HUES48 (cell line): ENCODE results near the gene ZNF579.

Source experiments
- H3K27ac ChIP-seq: one replicate; pipeline ENCODE4 v1.7.0; 2013; ENCODE audit warnings: low read depth, low read length, inconsistent platforms
- H3K27me3 ChIP-seq: 2 replicates; pipeline ENCODE4 v1.6.1; 2013; ENCODE audit warnings: mild to moderate bottlenecking, low read length; ENCODE audit not compliant: control insufficient read depth, insufficient read depth
- H3K36me3 ChIP-seq: 2 replicates; pipeline ENCODE4 v1.6.1; 2013; ENCODE audit warnings: low read length; ENCODE audit not compliant: control insufficient read depth, insufficient read depth
- H3K4me1 ChIP-seq: 2 replicates; pipeline ENCODE4 v1.6.1; 2013; ENCODE audit warnings: mild to moderate bottlenecking, low read length; ENCODE audit not compliant: control insufficient read depth, insufficient read depth
- H3K4me3 ChIP-seq: 2 replicates; pipeline ENCODE4 v1.5.1; 2013; ENCODE audit warnings: mild to moderate bottlenecking, low read depth, low read length
- H3K9ac ChIP-seq: 2 replicates; pipeline ENCODE4 v1.6.1; 2013; ENCODE audit warnings: mild to moderate bottlenecking, low read depth, low read length, moderate library complexity
- H3K9me3 ChIP-seq: 2 replicates; pipeline ENCODE4 v1.6.1; 2013; ENCODE audit warnings: low read length; ENCODE audit not compliant: control insufficient read depth, insufficient read depth

The ZNF579 gene

GRCh38 chr19:55554741-55555152, 25.9 kb downstream of the ZNF579 start:
- H3K4me3 ChIP-seq: no peak overlapping the region
- no peak overlapping the region for H3K27ac ChIP-seq
- no peaks in the 10 kb centered on the region for H3K36me3 ChIP-seq
- peaks cover 18% of the 10 kb centered on the region for H3K4me1 ChIP-seq
- no peaks in the 10 kb centered on the region for H3K27me3 ChIP-seq
- H3K9me3 ChIP-seq: no peaks in the 10 kb centered on the region
- no peak overlapping the region for H3K9ac ChIP-seq

GRCh38 chr19:55554302-55554701, 26.3 kb downstream of the ZNF579 start:
- Histone ChIP-seq H3K27ac (no peak overlapping the region), H3K9me3 (no peaks in the 10 kb centered on the region), H3K9ac (no peak overlapping the region), H3K36me3 (no peaks in the 10 kb centered on the region), H3K4me1 (peaks cover 22% of the 10 kb centered on the region), H3K27me3 (no peaks in the 10 kb centered on the region), H3K4me3 (no peak overlapping the region)

GRCh38 chr19:55553217-55554182, 27.1 kb downstream of the ZNF579 start:
- no peaks in the 10 kb centered on the region for H3K27me3 ChIP-seq
- H3K9ac ChIP-seq: no peak overlapping the region
- no peaks in the 10 kb centered on the region for H3K36me3 ChIP-seq
- H3K4me3 ChIP-seq: no peak overlapping the region
- no peak overlapping the region for H3K27ac ChIP-seq
- H3K4me1 ChIP-seq: peaks cover 22% of the 10 kb centered on the region
- no peaks in the 10 kb centered on the region for H3K9me3 ChIP-seq

- no peak overlapping the region for H3K9ac ChIP-seq
Measured at GRCh38 chr19:55552620-55553019, 28.0 kb downstream of the ZNF579 start.

GRCh38 chr19:55552206-55552605, 28.4 kb downstream of the ZNF579 start:
- H3K36me3 ChIP-seq: no peaks in the 10 kb centered on the region
- H3K4me1 ChIP-seq: peaks cover 24% of the 10 kb centered on the region
- no peak overlapping the region for H3K4me3 ChIP-seq
- no peaks in the 10 kb centered on the region for H3K27me3 ChIP-seq
- no peaks in the 10 kb centered on the region for H3K9me3 ChIP-seq
- H3K9ac ChIP-seq: no peak overlapping the region
- H3K27ac ChIP-seq: no peak overlapping the region

More at GRCh38 chr19:55552620-55553019, 28.0 kb downstream of the ZNF579 start:
- Histone ChIP-seq H3K9me3 (no peaks in the 10 kb centered on the region), H3K4me1 (peaks cover 22% of the 10 kb centered on the region), H3K4me3 (no peak overlapping the region), H3K36me3 (no peaks in the 10 kb centered on the region), H3K27me3 (no peaks in the 10 kb centered on the region), H3K27ac (no peak overlapping the region)

- Histone ChIP-seq H3K9ac (peak overlapping the region; percentile 58), H3K27ac (peak overlapping the region; percentile 52), H3K36me3 (no peaks in the 10 kb centered on the region), H3K27me3 (no peaks in the 10 kb centered on the region), H3K4me3 (peak overlapping the region; percentile 59), H3K4me1 (peaks cover 26% of the 10 kb centered on the region), H3K9me3 (no peaks in the 10 kb centered on the region)
Measured at GRCh38 chr19:55550321-55550650, 30.4 kb downstream of the ZNF579 start.

- H3K36me3 ChIP-seq: no peaks in the 10 kb centered on the region
- no peaks in the 10 kb centered on the region for H3K27me3 ChIP-seq
- H3K9ac ChIP-seq: peak overlapping the region; percentile 58
- peaks cover 26% of the 10 kb centered on the region for H3K4me1 ChIP-seq
- H3K4me3 ChIP-seq: peak overlapping the region; percentile 59
- peak overlapping the region; percentile 52 for H3K27ac ChIP-seq
- H3K9me3 ChIP-seq: no peaks in the 10 kb centered on the region
Measured at GRCh38 chr19:55549500-55550320, 30.9 kb downstream of the ZNF579 start.

GRCh38 chr19:55546822-55547614, 33.6 kb downstream of the ZNF579 start:
- H3K4me1 ChIP-seq: peaks cover 13% of the 10 kb centered on the region; the same call in 1 of the 2 replicates
- no peaks in the 10 kb centered on the region for H3K27me3 ChIP-seq
- H3K9ac ChIP-seq: no peak overlapping the region
- no peaks in the 10 kb centered on the region for H3K36me3 ChIP-seq
- no peak overlapping the region for H3K27ac ChIP-seq
- H3K9me3 ChIP-seq: no peaks in the 10 kb centered on the region
- no peak overlapping the region for H3K4me3 ChIP-seq

- Histone ChIP-seq H3K9ac (no peak overlapping the region), H3K4me1 (peaks cover 13% of the 10 kb centered on the region; the same call in 1 of the 2 replicates), H3K9me3 (no peaks in the 10 kb centered on the region), H3K36me3 (no peaks in the 10 kb centered on the region), H3K4me3 (no peak overlapping the region), H3K27ac (no peak overlapping the region), H3K27me3 (no peaks in the 10 kb centered on the region)
Measured at GRCh38 chr19:55546011-55546410, 34.6 kb downstream of the ZNF579 start.

GRCh38 chr19:55545443-55545842, 35.2 kb downstream of the ZNF579 start, which contains the start of gene SBK3:
TSS of gene SBK3 (minus strand) at chr19:55545543. CDS start at chr19:55545543, 0 bp downstream.
- H3K9ac ChIP-seq: no peak within 1 kb of the TSS
- H3K4me3 ChIP-seq: no peak within 1 kb of the TSS
- peaks cover 13% of the 10 kb centered on the region; the same call in 1 of the 2 replicates for H3K4me1 ChIP-seq
- no peaks in the 10 kb centered on the region for H3K27me3 ChIP-seq
- no peaks in the 10 kb centered on the region for H3K9me3 ChIP-seq
- H3K27ac ChIP-seq: no peak within 1 kb of the TSS
- no peaks in the 10 kb centered on the region for H3K36me3 ChIP-seq
